ENCODE results near the gene RNF8.

- no peak for TF ChIP-seq POLR2A (IDR thresholded peaks at IDR 0.05)
- no peak for TF ChIP-seq CTCF (IDR thresholded peaks at IDR 0.05)
Measured at GRCh38 chr6:37308069-37308815, 45.5 kb upstream of the RNF8 start.

Measured in heart left ventricle (tissue), 13 donors.